Cardiac fibroblast (primary cell): ENCODE measurements around the gene DSE.
A peak's percentile ranks its signal among the peaks of the same experiment; 100 is the strongest.

Source experiments
- DNase-seq, 2 donors: peaks; one replicate each; pipeline versions ENCODE4 v3.0.0 to v3.0.0-alpha.2; 2010; ENCODE audit warnings: low read depth in 2 of 2
- H3K4me3 ChIP-seq, 2 donors: replicated peaks in 1 of 2; 1 replicate in 1 of 2; 2 replicates in 1 of 2; pipeline ENCODE4 v1.5.1; 2011; ENCODE audit warnings: low read depth in 2 of 2, low read length in 2 of 2, mild to moderate bottlenecking in 2 of 2, moderate library complexity in 1 of 2
- TF ChIP-seq, protein P1 (sequence below): IDR thresholded peaks from one replicate; pipeline ENCODE4 v1.5.1; 2011; ENCODE audit warnings: low read depth, mild to moderate bottlenecking, low read length, inconsistent platforms

DSE gene

DNA sequence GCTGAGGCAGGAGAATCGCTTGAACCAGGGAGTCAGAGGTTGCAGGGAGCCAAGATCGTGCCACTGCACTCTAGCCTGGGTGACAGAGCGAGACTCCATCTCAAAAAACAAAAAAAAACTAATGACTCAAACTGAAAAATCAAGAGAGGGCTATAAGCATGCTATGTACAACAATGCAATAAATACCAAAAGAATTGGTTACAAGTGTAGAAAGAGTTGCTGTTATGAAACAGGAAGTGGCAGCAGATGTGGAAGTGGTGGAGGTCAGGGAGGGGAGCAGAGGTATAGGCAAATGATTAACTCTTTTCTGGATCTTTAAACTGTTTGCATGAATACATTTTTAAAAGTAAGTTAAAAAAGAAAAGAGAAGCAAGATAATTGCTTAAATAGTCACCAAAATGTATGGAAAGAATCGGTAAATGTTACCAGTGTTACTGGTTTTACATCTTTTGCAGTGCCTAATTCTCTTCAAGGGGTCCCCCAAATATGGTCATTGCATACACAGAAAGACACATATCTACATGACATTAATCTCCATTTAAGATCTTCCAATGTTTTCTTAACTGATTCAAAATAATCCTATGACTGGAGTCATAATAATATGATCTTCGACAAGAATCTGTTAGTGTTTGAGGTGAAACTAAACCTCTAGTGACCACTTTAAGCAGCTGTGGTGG is 105.4 kb downstream of the DSE start:
- TF ChIP-seq, protein P1, sequence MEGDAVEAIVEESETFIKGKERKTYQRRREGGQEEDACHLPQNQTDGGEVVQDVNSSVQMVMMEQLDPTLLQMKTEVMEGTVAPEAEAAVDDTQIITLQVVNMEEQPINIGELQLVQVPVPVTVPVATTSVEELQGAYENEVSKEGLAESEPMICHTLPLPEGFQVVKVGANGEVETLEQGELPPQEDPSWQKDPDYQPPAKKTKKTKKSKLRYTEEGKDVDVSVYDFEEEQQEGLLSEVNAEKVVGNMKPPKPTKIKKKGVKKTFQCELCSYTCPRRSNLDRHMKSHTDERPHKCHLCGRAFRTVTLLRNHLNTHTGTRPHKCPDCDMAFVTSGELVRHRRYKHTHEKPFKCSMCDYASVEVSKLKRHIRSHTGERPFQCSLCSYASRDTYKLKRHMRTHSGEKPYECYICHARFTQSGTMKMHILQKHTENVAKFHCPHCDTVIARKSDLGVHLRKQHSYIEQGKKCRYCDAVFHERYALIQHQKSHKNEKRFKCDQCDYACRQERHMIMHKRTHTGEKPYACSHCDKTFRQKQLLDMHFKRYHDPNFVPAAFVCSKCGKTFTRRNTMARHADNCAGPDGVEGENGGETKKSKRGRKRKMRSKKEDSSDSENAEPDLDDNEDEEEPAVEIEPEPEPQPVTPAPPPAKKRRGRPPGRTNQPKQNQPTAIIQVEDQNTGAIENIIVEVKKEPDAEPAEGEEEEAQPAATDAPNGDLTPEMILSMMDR, result no peak
- DNase-seq, result peak in 1 of 2 donors; percentile 57
- H3K4me3 ChIP-seq, result no peak overlapping the region

DNA sequence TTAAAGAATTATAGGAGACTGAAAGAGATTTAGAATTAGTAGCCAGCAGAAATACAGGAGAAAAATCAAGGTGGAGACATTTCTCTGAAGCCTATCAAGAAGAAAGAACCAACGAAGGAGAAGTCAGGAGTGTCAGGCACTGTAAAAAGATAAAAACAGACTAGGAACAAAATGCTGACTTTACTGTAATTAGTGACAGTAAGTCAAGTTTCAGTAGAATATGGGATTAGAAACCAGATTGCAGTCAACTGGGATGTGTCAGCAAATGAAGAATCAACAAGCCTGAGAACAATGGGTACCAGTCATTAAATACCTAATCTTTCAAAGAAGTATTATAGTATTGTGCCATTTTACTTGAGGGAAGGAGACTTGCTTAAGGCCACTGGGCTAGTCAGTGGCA is 112.0 kb downstream of the DSE start:
- no peak for DNase-seq
- H3K4me3 ChIP-seq, result no peak overlapping the region
- TF ChIP-seq, protein P1, result no peak

DNA sequence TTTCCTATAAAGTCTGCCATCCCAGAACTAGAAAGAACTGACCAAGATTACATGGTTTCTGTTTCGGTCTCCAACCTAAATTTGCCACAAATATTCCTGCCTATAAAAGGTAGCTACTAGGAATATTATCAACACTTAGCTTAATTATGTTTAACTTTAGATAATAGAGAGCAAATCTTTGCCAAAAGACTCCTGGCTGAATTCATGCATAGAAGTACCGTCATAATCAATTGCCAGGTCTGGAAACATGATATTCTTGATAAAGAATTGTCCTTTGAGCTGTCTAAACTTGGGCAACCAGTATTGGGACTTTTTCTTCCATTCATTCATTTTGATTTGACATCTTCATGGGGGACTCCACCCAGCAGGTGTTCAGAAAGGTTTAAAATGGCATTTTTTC is 112.9 kb downstream of the DSE start:
- H3K4me3 ChIP-seq, result no peak overlapping the region
- TF ChIP-seq, protein P1, result no peak
- no peak for DNase-seq

DNA sequence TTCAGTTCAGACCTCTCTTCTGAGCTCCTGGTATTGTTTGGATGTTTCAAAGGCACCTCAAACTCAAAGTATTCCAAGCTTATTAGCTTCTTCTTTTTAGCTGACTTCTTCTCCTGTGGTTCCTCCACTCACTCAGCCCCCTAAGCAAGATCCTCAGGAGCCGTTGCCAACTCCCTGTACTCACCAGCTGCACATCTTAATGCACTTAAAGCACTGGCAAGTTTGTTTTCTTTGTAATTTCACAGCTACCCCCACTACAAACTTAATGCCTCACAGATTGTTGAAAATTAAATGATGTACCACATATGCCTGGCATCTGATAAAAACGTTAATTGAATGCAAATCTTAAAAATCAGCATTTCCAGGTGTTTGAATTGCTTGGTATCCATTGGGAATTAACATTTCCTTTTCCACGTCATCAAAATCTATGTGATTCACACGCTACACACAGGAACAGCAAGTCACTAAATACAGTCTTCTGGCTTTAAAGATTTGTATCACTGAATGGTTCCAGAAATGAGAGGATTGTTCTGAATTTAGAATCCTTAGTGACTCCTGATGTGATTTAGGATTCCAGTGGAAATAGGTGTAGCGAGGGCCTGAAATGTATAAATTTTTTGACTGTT is 114.9 kb downstream of the DSE start:
- H3K4me3 ChIP-seq, result no peak overlapping the region
- TF ChIP-seq, protein P1, result no peak
- peak; percentile 7 to 70 for DNase-seq

DNA sequence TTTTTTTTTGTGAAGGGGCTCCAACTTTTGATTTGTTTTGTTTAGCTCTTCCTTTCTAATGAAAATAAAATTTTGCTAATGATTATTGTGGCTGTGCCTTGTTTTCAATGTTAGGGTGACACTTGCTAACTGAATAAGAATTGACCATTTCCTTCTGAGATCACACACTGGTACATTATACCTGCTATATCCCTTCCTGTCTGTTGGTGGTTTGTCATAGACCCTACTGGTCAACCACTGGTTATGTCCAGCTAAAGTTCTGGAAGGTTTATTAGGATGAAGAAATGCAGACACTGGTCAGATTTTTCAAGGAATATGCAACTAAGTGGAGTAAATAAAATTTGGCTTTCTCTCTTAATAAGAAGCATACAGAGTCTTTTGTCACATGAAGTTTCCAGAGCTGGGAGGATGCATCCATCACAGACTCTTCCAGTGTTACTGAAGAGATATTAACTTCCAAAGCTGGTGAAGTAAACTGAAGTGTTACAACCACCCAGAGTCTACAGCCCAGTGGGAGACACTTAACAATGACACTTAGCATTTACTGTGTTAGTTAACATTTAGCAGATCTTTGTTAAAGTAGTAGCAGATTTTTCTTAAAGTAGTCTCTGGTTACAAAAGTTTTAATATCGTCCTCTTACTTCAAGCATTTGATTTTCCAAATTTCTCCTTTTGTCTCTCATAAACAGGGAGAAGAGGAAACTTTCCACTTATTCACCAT is 121.0 kb downstream of the DSE start:
- H3K4me3 ChIP-seq, result no peak overlapping the region
- no peak for DNase-seq
- TF ChIP-seq, protein P1, result no peak

DNA sequence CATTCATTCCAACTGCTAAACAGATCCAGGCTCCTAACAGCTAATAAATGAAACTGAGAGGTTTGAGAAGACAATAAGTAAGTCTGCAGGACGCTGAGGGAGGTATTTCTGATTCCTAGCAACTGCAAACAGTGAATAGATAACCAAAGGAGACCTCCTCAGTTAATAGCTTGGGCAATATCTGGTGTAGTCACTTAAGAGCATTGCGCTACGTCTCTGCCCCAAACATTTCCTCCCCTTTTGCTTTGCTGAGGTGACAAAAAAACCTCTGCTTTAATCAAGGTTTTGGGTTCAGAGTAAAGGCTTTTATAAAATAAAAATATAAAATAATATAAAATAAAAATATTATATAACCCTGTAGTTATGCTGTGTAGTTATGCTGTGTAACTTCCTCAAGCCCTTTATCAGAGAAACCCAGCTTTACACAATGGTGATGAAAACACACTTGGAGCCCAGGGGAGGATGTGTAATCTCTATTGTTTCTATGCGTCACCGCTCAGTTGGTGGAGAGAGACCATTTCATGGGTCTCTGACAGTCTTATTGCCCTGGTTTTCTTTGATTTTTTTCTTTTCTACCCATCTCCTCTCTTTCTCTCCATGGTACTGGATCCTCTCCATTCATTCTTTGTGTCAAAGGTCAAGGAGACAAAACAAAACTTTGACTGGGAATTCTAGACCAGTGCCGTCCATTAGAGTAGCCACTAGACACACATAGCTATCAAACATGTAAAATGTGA is 121.8 kb downstream of the DSE start:
- TF ChIP-seq, protein P1, result no peak

More for the DNA sequence above, 121.8 kb downstream of the DSE start:
- DNase-seq, result peak; percentile 79 to 84
- H3K4me3 ChIP-seq, result no peak overlapping the region
